Immature natural killer cell (primary cell): ENCODE measurements around the gene CAMSAP3. TPM values are rescaled to one million over a fixed set of nuclear protein-coding genes. Genes with fewer than 3 reads are reported as not detected.

ENCODE experiments used
- DNase-seq, 3 donors: peaks; one replicate each; pipeline ENCODE4 v3.0.0; 2022; ENCODE audit warnings: mixed read lengths in 1 of 3
- H3K27ac Mint-ChIP-seq, 6 donors: one replicate each; pipeline ENCODE4 v1.8.0; 2020; ENCODE audit warnings: mixed read lengths in 6 of 6, mild to moderate bottlenecking in 5 of 6, inconsistent platforms in 4 of 6, moderate library complexity in 3 of 6
- H3K27me3 Mint-ChIP-seq, 3 donors: one replicate each; pipeline ENCODE4 v1.8.0; 2020 to 2021; ENCODE audit warnings: low read depth in 3 of 3, mild to moderate bottlenecking in 3 of 3, mixed read lengths in 3 of 3, moderate library complexity in 3 of 3, inconsistent platforms in 1 of 3
- H3K36me3 Mint-ChIP-seq, 3 donors: one replicate each; pipeline ENCODE4 v1.8.0; 2020; ENCODE audit warnings: mixed read lengths in 3 of 3, inconsistent platforms in 2 of 3, mild to moderate bottlenecking in 2 of 3
- H3K4me1 Mint-ChIP-seq, 2 donors: one replicate each; pipeline ENCODE4 v1.8.0; 2020; ENCODE audit warnings: inconsistent platforms in 2 of 2, mild to moderate bottlenecking in 2 of 2, mixed read lengths in 2 of 2, moderate library complexity in 1 of 2
- H3K4me3 Mint-ChIP-seq, 5 donors: one replicate each; pipeline ENCODE4 v1.8.0; 2020; ENCODE audit warnings: mild to moderate bottlenecking in 5 of 5, mixed read lengths in 5 of 5, inconsistent platforms in 3 of 5, moderate library complexity in 3 of 5
- H3K9me3 Mint-ChIP-seq, 6 donors: one replicate each; pipeline ENCODE4 v1.8.0; 2020; ENCODE audit warnings: mild to moderate bottlenecking in 6 of 6, mixed read lengths in 6 of 6, inconsistent platforms in 4 of 6, moderate library complexity in 3 of 6
- polyA plus RNA-seq, 3 donors: library from polyadenylated mRNA; unstranded; fragments of 300-500 nt; fragmentation: Illumina TruSeq; gene quantifications; one replicate each; pipeline ENCODE4 v1.2.3, GENCODE V29; 2021

CAMSAP3 gene
- not detected for polyA plus RNA-seq

GRCh38 chr19:7595466-7596133 lies at the start of gene CAMSAP3:
Gene CAMSAP3, plus strand, starts transcription at chr19:7595863. Its CDS starts 140 bp downstream, at chr19:7596003.
- Mint-ChIP-seq H3K36me3 (peaks cover 0 to 3% (median 0%) of the 10 kb centered on the region in 3 donors), H3K9me3 (no peaks in the 10 kb centered on the region), H3K27ac (no peak within 1 kb of the TSS), H3K4me3 (peak within 1 kb of the TSS; percentile 48 to 75 (median 65)), H3K27me3 (peaks cover 10 to 27% (median 20%) of the 10 kb centered on the region in 3 donors), H3K4me1 (peaks cover 6 to 9% of the 10 kb centered on the region in 2 donors)
- DNase-seq: peak in 1 of 3 donors; percentile 21

- Mint-ChIP-seq H3K27me3 (peaks cover 0 to 2% (median 0%) of the 10 kb centered on the region in 3 donors), H3K9me3 (no peaks in the 10 kb centered on the region), H3K27ac (peak overlapping the region in 4 of 6 donors; percentile 3 to 75 (median 38)), H3K4me3 (no peak overlapping the region), H3K36me3 (peaks cover 9 to 15% (median 11%) of the 10 kb centered on the region in 3 donors), H3K4me1 (peaks cover 7 to 11% of the 10 kb centered on the region in 2 donors)
- DNase-seq: no peak
These were observed 49.8 kb upstream of the CAMSAP3 start for GRCh38 chr19:7545904-7546303.

GRCh38 chr19:7547159-7547558 lies 48.5 kb upstream of the CAMSAP3 start:
- no peak overlapping the region for H3K4me3 Mint-ChIP-seq
- peak overlapping the region in 5 of 6 donors; percentile 2 to 73 (median 69) for H3K27ac Mint-ChIP-seq
- peaks cover 0 to 2% (median 0%) of the 10 kb centered on the region in 3 donors for H3K27me3 Mint-ChIP-seq
- peaks cover 9 to 15% (median 11%) of the 10 kb centered on the region in 3 donors for H3K36me3 Mint-ChIP-seq
- H3K4me1 Mint-ChIP-seq: peaks cover 10 to 11% of the 10 kb centered on the region in 2 donors
- no peaks in the 10 kb centered on the region for H3K9me3 Mint-ChIP-seq
- peak in 1 of 3 donors; percentile 24 for DNase-seq

GRCh38 chr19:7549429-7550148 lies 46.1 kb upstream of the CAMSAP3 start:
- Mint-ChIP-seq H3K4me1 (peaks cover 8 to 11% of the 10 kb centered on the region in 2 donors), H3K4me3 (no peak overlapping the region), H3K9me3 (no peaks in the 10 kb centered on the region), H3K27me3 (no peaks in the 10 kb centered on the region), H3K27ac (no peak overlapping the region), H3K36me3 (peaks cover 4 to 13% (median 12%) of the 10 kb centered on the region in 3 donors)
- no peak for DNase-seq

- H3K4me3 Mint-ChIP-seq: no peak overlapping the region
- no peaks in the 10 kb centered on the region for H3K9me3 Mint-ChIP-seq
- H3K4me1 Mint-ChIP-seq: peaks cover 8 to 11% of the 10 kb centered on the region in 2 donors
- no peak for DNase-seq
- H3K27ac Mint-ChIP-seq: no peak overlapping the region
- H3K36me3 Mint-ChIP-seq: peaks cover 4 to 13% (median 12%) of the 10 kb centered on the region in 3 donors
- H3K27me3 Mint-ChIP-seq: no peaks in the 10 kb centered on the region
These were observed 45.4 kb upstream of the CAMSAP3 start for GRCh38 chr19:7550169-7550770.

GRCh38 chr19:7550987-7551761 lies 44.5 kb upstream of the CAMSAP3 start:
- H3K9me3 Mint-ChIP-seq: no peaks in the 10 kb centered on the region
- H3K27ac Mint-ChIP-seq: peak overlapping the region in 1 of 6 donors; percentile 17

GRCh38 chr19:7552781-7553180 lies 42.9 kb upstream of the CAMSAP3 start:
- Mint-ChIP-seq H3K9me3 (no peaks in the 10 kb centered on the region), H3K36me3 (peaks cover 1 to 17% (median 14%) of the 10 kb centered on the region in 3 donors), H3K4me3 (no peak overlapping the region), H3K27me3 (no peaks in the 10 kb centered on the region), H3K27ac (no peak overlapping the region), H3K4me1 (peaks cover 0 to 3% of the 10 kb centered on the region in 2 donors)
- no peak for DNase-seq

More at GRCh38 chr19:7550987-7551761, 44.5 kb upstream of the CAMSAP3 start:
- DNase-seq: peak in 2 of 3 donors; percentile 16 to 17
- Mint-ChIP-seq H3K36me3 (peaks cover 0 to 9% (median 8%) of the 10 kb centered on the region in 3 donors), H3K27me3 (no peaks in the 10 kb centered on the region), H3K4me3 (no peak overlapping the region), H3K4me1 (peaks cover 5 to 6% of the 10 kb centered on the region in 2 donors)

GRCh38 chr19:7554565-7554964 lies 41.1 kb upstream of the CAMSAP3 start:
- no peak for DNase-seq
- H3K27ac Mint-ChIP-seq: peak overlapping the region in 1 of 6 donors; percentile 22
- H3K4me3 Mint-ChIP-seq: no peak overlapping the region
- H3K9me3 Mint-ChIP-seq: no peaks in the 10 kb centered on the region
- peaks cover 9 to 29% (median 24%) of the 10 kb centered on the region in 3 donors for H3K36me3 Mint-ChIP-seq
- H3K4me1 Mint-ChIP-seq: peaks cover 0 to 3% of the 10 kb centered on the region in 2 donors
- H3K27me3 Mint-ChIP-seq: no peaks in the 10 kb centered on the region

- peaks cover 0 to 3% of the 10 kb centered on the region in 2 donors for H3K4me1 Mint-ChIP-seq
- H3K9me3 Mint-ChIP-seq: no peaks in the 10 kb centered on the region
- DNase-seq: no peak
- H3K4me3 Mint-ChIP-seq: no peak overlapping the region
- H3K27me3 Mint-ChIP-seq: no peaks in the 10 kb centered on the region
- peaks cover 10 to 31% (median 26%) of the 10 kb centered on the region in 3 donors for H3K36me3 Mint-ChIP-seq
- no peak overlapping the region for H3K27ac Mint-ChIP-seq
These were observed 40.4 kb upstream of the CAMSAP3 start for GRCh38 chr19:7554990-7555864.

- no peak for DNase-seq
- Mint-ChIP-seq H3K27ac (no peak overlapping the region), H3K27me3 (no peaks in the 10 kb centered on the region), H3K4me3 (no peak overlapping the region), H3K36me3 (peaks cover 13 to 30% (median 29%) of the 10 kb centered on the region in 3 donors), H3K4me1 (no peaks in the 10 kb centered on the region), H3K9me3 (no peaks in the 10 kb centered on the region)
These were observed 38.9 kb upstream of the CAMSAP3 start for GRCh38 chr19:7556696-7557315.

GRCh38 chr19:7558667-7559066 lies 37.0 kb upstream of the CAMSAP3 start:
- peaks cover 13 to 26% (median 23%) of the 10 kb centered on the region in 3 donors for H3K36me3 Mint-ChIP-seq
- no peak for DNase-seq
- H3K4me1 Mint-ChIP-seq: no peaks in the 10 kb centered on the region
- H3K27ac Mint-ChIP-seq: no peak overlapping the region
- H3K27me3 Mint-ChIP-seq: peaks cover 0 to 2% (median 0%) of the 10 kb centered on the region in 3 donors
- H3K4me3 Mint-ChIP-seq: no peak overlapping the region
- no peaks in the 10 kb centered on the region for H3K9me3 Mint-ChIP-seq

GRCh38 chr19:7559102-7559501 lies 36.6 kb upstream of the CAMSAP3 start:
- peaks cover 0 to 2% (median 0%) of the 10 kb centered on the region in 3 donors for H3K27me3 Mint-ChIP-seq
- H3K27ac Mint-ChIP-seq: peak overlapping the region in 1 of 6 donors; percentile 29
- H3K36me3 Mint-ChIP-seq: peaks cover 13 to 26% (median 23%) of the 10 kb centered on the region in 3 donors
- no peaks in the 10 kb centered on the region for H3K9me3 Mint-ChIP-seq
- H3K4me3 Mint-ChIP-seq: no peak overlapping the region
- H3K4me1 Mint-ChIP-seq: no peaks in the 10 kb centered on the region
- no peak for DNase-seq
